Esophagus (tissue), 2 donors: ENCODE results near the gene KRTAP3-2. TPM values are rescaled to one million over a fixed set of nuclear protein-coding genes. Genes with fewer than 3 reads are reported as not detected.

Source experiments
- polyA plus RNA-seq, 2 donors: library from polyadenylated mRNA; stranded (reverse); fragments of 200-250 nt; gene quantifications; one replicate each; pipeline ENCODE4 v1.2.3, GENCODE V29; 2013
- donor health status: healthy with polysubstance abuse.
- donor health status: Bipolar disorder and iron deficiency.

Gene KRTAP3-2
- polyA plus RNA-seq, 2 donors = 1.8 to 43.5 TPM

Other genes starting within 250 kb of the KRTAP3-2 start
- gene KRT25, start 244.6 kb downstream of the KRTAP3-2 start, polyA plus RNA-seq = not detected
- gene KRT26, start 227.7 kb downstream of the KRTAP3-2 start, polyA plus RNA-seq = not detected
- gene KRT27, start 217.4 kb downstream of the KRTAP3-2 start, polyA plus RNA-seq = under 1 TPM in 1 of 2 donors, not detected in 1; 0.05 TPM
- not detected for gene KRT28, start 199.9 kb downstream of the KRTAP3-2 start, polyA plus RNA-seq
- gene KRT10, start 177.3 kb downstream of the KRTAP3-2 start, polyA plus RNA-seq = 10 to 100 TPM; 30.1 to 41.2 TPM
- gene KRT12, start 132.7 kb downstream of the KRTAP3-2 start, polyA plus RNA-seq = not detected
- gene KRT20, start 114.7 kb downstream of the KRTAP3-2 start, polyA plus RNA-seq = under 1 TPM; 0.07 to 0.28 TPM
- 10 to 100 TPM in 1 of 2 donors, 1 to 10 TPM in 1; 5.1 to 23.6 TPM for gene KRT23, start 62.3 kb downstream of the KRTAP3-2 start, polyA plus RNA-seq
- gene KRT39, start 33.0 kb downstream of the KRTAP3-2 start, polyA plus RNA-seq = not detected
- gene KRT40, start 15.6 kb downstream of the KRTAP3-2 start, polyA plus RNA-seq = under 1 TPM; 0.18 to 0.20 TPM
- gene KRTAP3-3, start 5.7 kb downstream of the KRTAP3-2 start, polyA plus RNA-seq = not detected
- under 1 TPM in 1 of 2 donors, not detected in 1; 0.39 TPM for gene KRTAP3-1, start 9.2 kb upstream of the KRTAP3-2 start, polyA plus RNA-seq
- under 1 TPM in 1 of 2 donors, not detected in 1; 0.09 TPM for gene KRTAP1-5, start 27.3 kb upstream of the KRTAP3-2 start, polyA plus RNA-seq
- gene KRTAP1-4, start 30.3 kb upstream of the KRTAP3-2 start, polyA plus RNA-seq = not detected
- gene KRTAP1-3, start 35.0 kb upstream of the KRTAP3-2 start, polyA plus RNA-seq = not detected
- under 1 TPM; 0.04 to 0.16 TPM for gene KRTAP1-1, start 41.5 kb upstream of the KRTAP3-2 start, polyA plus RNA-seq
- gene KRTAP2-1, start 47.4 kb upstream of the KRTAP3-2 start, polyA plus RNA-seq = not detected
- gene KRTAP2-2, start 55.3 kb upstream of the KRTAP3-2 start, polyA plus RNA-seq = not detected
- under 1 TPM in 1 of 2 donors, not detected in 1; 0.10 TPM for gene KRTAP2-3, start 60.2 kb upstream of the KRTAP3-2 start, polyA plus RNA-seq
- gene KRTAP2-4, start 66.0 kb upstream of the KRTAP3-2 start, polyA plus RNA-seq = not detected
- gene KRTAP4-7, start 84.2 kb upstream of the KRTAP3-2 start, polyA plus RNA-seq = not detected
- not detected for gene KRTAP4-8, start 98.2 kb upstream of the KRTAP3-2 start, polyA plus RNA-seq
- gene KRTAP4-16, start 102.3 kb upstream of the KRTAP3-2 start, polyA plus RNA-seq = not detected
- gene KRTAP4-9, start 105.5 kb upstream of the KRTAP3-2 start, polyA plus RNA-seq = not detected
- not detected for gene KRTAP4-11, start 118.5 kb upstream of the KRTAP3-2 start, polyA plus RNA-seq
- gene KRTAP4-12, start 124.3 kb upstream of the KRTAP3-2 start, polyA plus RNA-seq = not detected
- not detected for gene KRTAP4-6, start 140.6 kb upstream of the KRTAP3-2 start, polyA plus RNA-seq
- gene KRTAP4-5, start 149.9 kb upstream of the KRTAP3-2 start, polyA plus RNA-seq = not detected
- not detected for gene KRTAP4-4, start 160.8 kb upstream of the KRTAP3-2 start, polyA plus RNA-seq
- gene KRTAP4-3, start 168.3 kb upstream of the KRTAP3-2 start, polyA plus RNA-seq = not detected
- gene KRTAP4-2, start 178.3 kb upstream of the KRTAP3-2 start, polyA plus RNA-seq = not detected
- not detected for gene KRTAP4-1, start 185.0 kb upstream of the KRTAP3-2 start, polyA plus RNA-seq
- gene KRTAP9-1, start 190.0 kb upstream of the KRTAP3-2 start, polyA plus RNA-seq = not detected
- not detected for gene KRTAP9-2, start 226.7 kb upstream of the KRTAP3-2 start, polyA plus RNA-seq
- not detected for gene KRTAP9-3, start 232.5 kb upstream of the KRTAP3-2 start, polyA plus RNA-seq
- gene KRTAP9-8, start 238.1 kb upstream of the KRTAP3-2 start, polyA plus RNA-seq = not detected
- not detected for gene KRTAP9-4, start 249.8 kb upstream of the KRTAP3-2 start, polyA plus RNA-seq